ENCODE results near the gene MVK. TPM values are rescaled to one million over a fixed set of nuclear protein-coding genes. Genes with fewer than 3 reads are reported as not detected.

Gene MVK
- total RNA-seq, 2 experiments from 2014 or later: 8.2 to 8.4 TPM

DNA sequence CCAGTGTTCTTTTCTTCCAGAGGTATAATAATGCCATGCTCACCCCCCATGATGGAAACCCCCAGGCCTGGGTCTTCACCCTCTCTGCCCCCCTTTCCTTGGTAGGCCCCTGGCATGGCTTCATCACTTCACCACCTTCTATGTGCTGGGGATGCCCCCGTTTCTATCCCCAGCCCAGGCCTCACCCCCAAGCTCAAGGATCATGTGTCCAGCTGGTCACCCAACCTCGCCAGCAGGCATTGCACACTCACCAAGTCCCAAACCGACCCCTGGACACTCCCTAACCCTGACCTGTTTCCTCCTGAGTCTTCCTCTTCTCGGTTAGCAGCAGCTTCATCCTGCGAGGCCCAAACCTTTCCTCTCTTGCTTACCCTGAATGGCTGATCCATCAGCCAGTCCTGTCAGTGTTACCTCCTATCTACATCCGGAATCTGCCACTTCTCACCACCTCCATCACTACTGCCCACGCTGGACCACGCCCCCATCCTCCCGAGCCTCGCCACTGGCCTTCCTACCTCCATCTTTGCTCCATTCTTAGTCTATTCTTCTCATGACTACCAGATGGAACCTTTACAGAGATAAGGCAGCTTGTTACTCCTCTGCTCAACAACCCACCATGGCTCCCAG lies 69.0 kb downstream of the MVK start:
- CTCF ChIA-PET: no interaction called here
- no peaks in the 10 kb centered on the region for H3K36me3 Mint-ChIP-seq (ENCODE audit: low read depth)
- no peak for DNase-seq
- H3K27me3 Mint-ChIP-seq: peaks cover 35% of the 10 kb centered on the region
- TF ChIP-seq, protein P1, sequence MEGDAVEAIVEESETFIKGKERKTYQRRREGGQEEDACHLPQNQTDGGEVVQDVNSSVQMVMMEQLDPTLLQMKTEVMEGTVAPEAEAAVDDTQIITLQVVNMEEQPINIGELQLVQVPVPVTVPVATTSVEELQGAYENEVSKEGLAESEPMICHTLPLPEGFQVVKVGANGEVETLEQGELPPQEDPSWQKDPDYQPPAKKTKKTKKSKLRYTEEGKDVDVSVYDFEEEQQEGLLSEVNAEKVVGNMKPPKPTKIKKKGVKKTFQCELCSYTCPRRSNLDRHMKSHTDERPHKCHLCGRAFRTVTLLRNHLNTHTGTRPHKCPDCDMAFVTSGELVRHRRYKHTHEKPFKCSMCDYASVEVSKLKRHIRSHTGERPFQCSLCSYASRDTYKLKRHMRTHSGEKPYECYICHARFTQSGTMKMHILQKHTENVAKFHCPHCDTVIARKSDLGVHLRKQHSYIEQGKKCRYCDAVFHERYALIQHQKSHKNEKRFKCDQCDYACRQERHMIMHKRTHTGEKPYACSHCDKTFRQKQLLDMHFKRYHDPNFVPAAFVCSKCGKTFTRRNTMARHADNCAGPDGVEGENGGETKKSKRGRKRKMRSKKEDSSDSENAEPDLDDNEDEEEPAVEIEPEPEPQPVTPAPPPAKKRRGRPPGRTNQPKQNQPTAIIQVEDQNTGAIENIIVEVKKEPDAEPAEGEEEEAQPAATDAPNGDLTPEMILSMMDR (IDR thresholded peaks at IDR 0.05): no peak
- H3K27me3 ChIP-seq (ENCODE audit: control insufficient read depth in 1 of 2, insufficient read depth in 2 of 2, low read length in 2 of 2): peaks cover 5 to 12% of the 10 kb centered on the region in 2 experiments
- intact Hi-C loops (cut with DNase I, micrococcal nuclease): no loop called here
- no peak overlapping the region for H3K4me3 Mint-ChIP-seq
- H3K36me3 ChIP-seq (ENCODE audit: insufficient read depth, low read length): no peaks in the 10 kb centered on the region
- H3K27ac ChIP-seq (ENCODE audit: low read depth in 1 of 2, low read length in 2 of 2): no peak overlapping the region
- H3K27ac Mint-ChIP-seq: no peak overlapping the region
- ATAC-seq (ENCODE audit: poor library complexity): no peak
- H3K4me1 Mint-ChIP-seq (ENCODE audit: low read depth): no peaks in the 10 kb centered on the region
- H3K9me3 ChIP-seq (ENCODE audit: control insufficient read depth in 1 of 2, insufficient read depth in 1 of 2, low read length in 2 of 2): no peaks in the 10 kb centered on the region
- no peak overlapping the region for H3K4me3 ChIP-seq (ENCODE audit: low read length)
- POLR2A ChIA-PET: interaction anchor here (1.1 kb wide), 1 partner anchor 16 kb away, joined by 3 read pairs; no protein-coding TSS in a partner anchor
- H3K4me1 ChIP-seq (ENCODE audit: insufficient read depth, low read length): no peaks in the 10 kb centered on the region
- H3K9me3 Mint-ChIP-seq: no peaks in the 10 kb centered on the region

- peaks cover 5 to 14% of the 10 kb centered on the region in 2 experiments for H3K27me3 ChIP-seq (ENCODE audit: control insufficient read depth in 1 of 2, insufficient read depth in 2 of 2, low read length in 2 of 2)
- intact Hi-C loops (cut with DNase I, micrococcal nuclease): no loop called here
These were observed 71.6 kb downstream of the MVK start for GRCh38 chr12:109645194-109645593.

DNA sequence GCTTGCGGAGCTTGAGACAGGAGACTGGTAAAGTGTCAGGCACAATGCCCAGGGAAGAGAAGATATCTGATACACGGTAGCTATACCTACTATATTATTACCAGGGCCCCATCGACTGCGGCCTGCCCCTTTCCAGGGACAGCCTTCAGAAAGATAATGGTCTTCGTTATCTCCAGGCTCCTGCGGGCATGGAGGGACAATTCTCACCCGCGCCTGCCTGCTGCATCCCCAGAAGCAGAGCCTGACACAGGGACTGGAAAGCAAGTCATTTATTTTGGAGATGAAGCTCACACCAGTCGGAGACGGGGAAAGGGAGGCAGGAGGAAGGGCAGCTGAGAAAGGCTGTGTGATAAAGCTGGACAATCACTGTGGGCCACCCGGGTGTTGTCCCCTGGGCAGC lies 72.1 kb downstream of the MVK start:
- no peak overlapping the region for H3K27ac ChIP-seq (ENCODE audit: low read depth in 1 of 2, low read length in 2 of 2)
- DNase-seq: no peak
- H3K4me1 Mint-ChIP-seq (ENCODE audit: low read depth): no peaks in the 10 kb centered on the region
- H3K4me1 ChIP-seq (ENCODE audit: insufficient read depth, low read length): no peaks in the 10 kb centered on the region
- no peak overlapping the region for H3K4me3 ChIP-seq (ENCODE audit: low read length)
- ChIA-PET CTCF (no interaction called here), POLR2A (no interaction called here)
- no peaks in the 10 kb centered on the region for H3K9me3 ChIP-seq (ENCODE audit: control insufficient read depth in 1 of 2, insufficient read depth in 1 of 2, low read length in 2 of 2)
- H3K4me3 Mint-ChIP-seq: no peak overlapping the region
- no peaks in the 10 kb centered on the region for H3K36me3 ChIP-seq (ENCODE audit: insufficient read depth, low read length)
- peaks cover 44% of the 10 kb centered on the region for H3K27me3 Mint-ChIP-seq
- H3K27ac Mint-ChIP-seq: no peak overlapping the region
- ATAC-seq (ENCODE audit: poor library complexity): no peak
- peaks cover 5 to 16% of the 10 kb centered on the region in 2 experiments for H3K27me3 ChIP-seq (ENCODE audit: control insufficient read depth in 1 of 2, insufficient read depth in 2 of 2, low read length in 2 of 2)
- TF ChIP-seq, protein P1 (IDR thresholded peaks at IDR 0.05): no peak
- no peaks in the 10 kb centered on the region for H3K36me3 Mint-ChIP-seq (ENCODE audit: low read depth)
- intact Hi-C loops (cut with DNase I, micrococcal nuclease): no loop called here
- H3K9me3 Mint-ChIP-seq: no peaks in the 10 kb centered on the region

More at GRCh38 chr12:109645194-109645593, 71.6 kb downstream of the MVK start:
- Mint-ChIP-seq H3K27ac (no peak overlapping the region), H3K27me3 (peaks cover 39% of the 10 kb centered on the region), H3K4me1 (ENCODE audit: low read depth) (no peaks in the 10 kb centered on the region), H3K9me3 (no peaks in the 10 kb centered on the region), H3K36me3 (ENCODE audit: low read depth) (no peaks in the 10 kb centered on the region), H3K4me3 (no peak overlapping the region)
- TF ChIP-seq, protein P1 (IDR thresholded peaks at IDR 0.05): no peak
- ATAC-seq (ENCODE audit: poor library complexity) (no peak), DNase-seq (no peak)
- ChIA-PET CTCF (no interaction called here), POLR2A (no interaction called here)
- H3K4me3 ChIP-seq (ENCODE audit: low read length): no peak overlapping the region
- H3K4me1 ChIP-seq (ENCODE audit: insufficient read depth, low read length): no peaks in the 10 kb centered on the region
- H3K36me3 ChIP-seq (ENCODE audit: insufficient read depth, low read length): no peaks in the 10 kb centered on the region
- H3K9me3 ChIP-seq (ENCODE audit: control insufficient read depth in 1 of 2, insufficient read depth in 1 of 2, low read length in 2 of 2): no peaks in the 10 kb centered on the region
- no peak overlapping the region for H3K27ac ChIP-seq (ENCODE audit: low read depth in 1 of 2, low read length in 2 of 2)

Other genes with a start within 250 kb of the MVK start
- gene MYO1H, start 225.9 kb upstream of the MVK start, total RNA-seq: not detected
- gene KCTD10, start 96.5 kb upstream of the MVK start, total RNA-seq: 10 to 100 TPM; 24.2 to 26.1 TPM
- gene UBE3B, start 96.2 kb upstream of the MVK start, total RNA-seq: 10 to 100 TPM; 17.2 to 19.9 TPM
- 1 to 10 TPM; 8.6 to 9.2 TPM for gene MMAB, start 290 bp upstream of the MVK start, total RNA-seq
- gene FAM222A, start 140.0 kb downstream of the MVK start, total RNA-seq: 1 to 10 TPM; 1.1 to 1.7 TPM